HepG2 (cell line): ENCODE data around the gene HTRA1. TPM values are rescaled to one million over a fixed set of nuclear protein-coding genes. Genes with fewer than 3 reads are reported as not detected.

Experiments used
- microRNA-seq: library from miRNA; unstranded; fragments of <30 nt; microRNA quantifications from one replicate; pipeline ENCODE4, GENCODE V29; 2020
- polyA plus RNA-seq, 8 experiments: library from polyadenylated mRNA; depleted of rRNA in 3 of 8; stranded (reverse) in 7 of 8; unstranded in 1 of 8; fragments of >200 nt; fragmentation: Illumina TruSeq in 4 of 8; extraction: Trizol in 4 of 8; gene quantifications; 2 replicates each; pipeline versions ENCODE4 v1.2.1 to v1.2.3, GENCODE V29; 2011 to 2016; ENCODE audit warnings: low read depth in 4 of 8, missing spikeins in 1 of 8, mixed read lengths in 1 of 8; ENCODE audit not compliant: insufficient read depth in 1 of 8
- small RNA-seq, 3 experiments: library from RNA; depleted of rRNA; stranded (forward); fragments of <200 nt; gene quantifications; one replicate each; pipeline ENCODE3, GENCODE V24; 2012; ENCODE audit warnings: low read depth in 2 of 3, low replicate concordance in 1 of 3; ENCODE audit not compliant: insufficient read length in 3 of 3, insufficient read depth in 2 of 3
- total RNA-seq, 5 experiments: library from RNA; depleted of rRNA; stranded (reverse); fragments of >200 nt; fragmentation: Illumina TruSeq; extraction: Trizol; gene quantifications; 2 replicates each; pipeline ENCODE4 v1.2.3, GENCODE V29; 2016; ENCODE audit warnings: low read depth in 1 of 5

Gene HTRA1
- total and polyA plus RNA-seq, 2 of the 13 experiments (the other 11 are each of a cell fraction or from before 2014, with no cell fraction given), result 0.11 to 0.40 TPM

Small RNAs within 50 kb of the gene (microRNA-seq; reads per million reads assigned to microRNA genes)
- gene MIR3941, result 1.2 reads per million

Small RNAs within 50 kb of the gene (small RNA-seq; reads per million reads assigned to genes)
- gene MIR3941, result 0 to 0.98 (median 0) reads per million in 3 experiments

Other genes with a start within 250 kb of the HTRA1 start
- 3.6 and 5.0 TPM in 2 replicates for gene BTBD16, start 190.3 kb upstream of the HTRA1 start, total RNA-seq (2016; rRNA removed; fragmentation: Illumina TruSeq; extraction: Trizol)
- gene BTBD16, start 190.3 kb upstream of the HTRA1 start, polyA plus RNA-seq (2011; rRNA removed), result 8.0 and 11.9 TPM in 2 replicates
- gene PLEKHA1, start 86.8 kb upstream of the HTRA1 start, total RNA-seq (2016; rRNA removed; fragmentation: Illumina TruSeq; extraction: Trizol), result 30.8 and 32.2 TPM in 2 replicates
- 48.6 and 53.3 TPM in 2 replicates for gene PLEKHA1, start 86.8 kb upstream of the HTRA1 start, polyA plus RNA-seq (2011; rRNA removed)
- gene ARMS2, start 6.9 kb upstream of the HTRA1 start, total RNA-seq (2016; rRNA removed; fragmentation: Illumina TruSeq; extraction: Trizol), result not detected in 2 replicates
- not detected in 2 replicates for gene ARMS2, start 6.9 kb upstream of the HTRA1 start, polyA plus RNA-seq (2011; rRNA removed)
- not detected in 2 replicates for gene DMBT1, start 99.2 kb downstream of the HTRA1 start, total RNA-seq (2016; rRNA removed; fragmentation: Illumina TruSeq; extraction: Trizol)
- 0.01 TPM in 1 of 2 replicates, not detected in the other for gene DMBT1, start 99.2 kb downstream of the HTRA1 start, polyA plus RNA-seq (2011; rRNA removed)
- not detected in 2 replicates for gene C10orf120, start 238.3 kb downstream of the HTRA1 start, total RNA-seq (2016; rRNA removed; fragmentation: Illumina TruSeq; extraction: Trizol)
- gene C10orf120, start 238.3 kb downstream of the HTRA1 start, polyA plus RNA-seq (2011; rRNA removed), result not detected in 2 replicates